IPS-NIHi11 (cell line): Measurements from ENCODE around the gene CRYGC.
A peak's percentile ranks its signal among the peaks of the same experiment; 100 is the strongest.
"Not testable (repeated sequence)": the region's sequence is repeated elsewhere in the genome, so short reads cannot be mapped to it uniquely, and the experiment has no call there.

Experiments
- DNase-seq: peaks from one replicate; pipeline ENCODE4 v3.0.0; 2012; ENCODE audit warnings: mixed read lengths, low spot score

CRYGC gene

GRCh38 chr2:208136716-208137094 is 7.1 kb upstream of the CRYGC start:
- no peak for DNase-seq

GRCh38 chr2:208135794-208136715 is 6.4 kb upstream of the CRYGC start:
- DNase-seq = no peak

GRCh38 chr2:208134928-208135586 is 5.4 kb upstream of the CRYGC start:
- DNase-seq = no peak

GRCh38 chr2:208130712-208131110 is 1.1 kb upstream of the CRYGC start:
- no peak for DNase-seq

- no peak for DNase-seq
These were observed 1.5 kb downstream of the CRYGC start for GRCh38 chr2:208128136-208128535.

- no peak for DNase-seq
These were observed 2.5 kb downstream of the CRYGC start for GRCh38 chr2:208127090-208127489.

GRCh38 chr2:208125251-208125650 is 4.4 kb downstream of the CRYGC start:
- no peak for DNase-seq

GRCh38 chr2:208124013-208124715 is 5.5 kb downstream of the CRYGC start, which contains the start of gene CRYGD:
Gene CRYGD (minus strand): TSS chr2:208124524. CDS start chr2:208124473, 51 bp downstream.
- DNase-seq = not testable (repeated sequence)

GRCh38 chr2:208122248-208122647 is 7.4 kb downstream of the CRYGC start:
- DNase-seq = no peak

GRCh38 chr2:208118918-208119317 is 10.7 kb downstream of the CRYGC start:
- DNase-seq = no peak

- not testable (repeated sequence) for DNase-seq
These were observed 12.2 kb downstream of the CRYGC start for GRCh38 chr2:208117390-208117789.

GRCh38 chr2:208112969-208113368 is 16.7 kb downstream of the CRYGC start:
- DNase-seq = peak; percentile 79

GRCh38 chr2:208112273-208112745 is 17.3 kb downstream of the CRYGC start:
- not testable (repeated sequence) for DNase-seq

GRCh38 chr2:208103616-208104015 is 26.0 kb downstream of the CRYGC start:
- no peak for DNase-seq

GRCh38 chr2:208101716-208102631 is 27.7 kb downstream of the CRYGC start:
- peak; percentile 38 for DNase-seq

GRCh38 chr2:208099682-208100470 is 29.8 kb downstream of the CRYGC start:
- DNase-seq = no peak

GRCh38 chr2:208098701-208099100 is 30.9 kb downstream of the CRYGC start:
- not testable (repeated sequence) for DNase-seq

- DNase-seq = no peak
These were observed 31.4 kb downstream of the CRYGC start for GRCh38 chr2:208098267-208098666.

- DNase-seq = no peak
These were observed 31.8 kb downstream of the CRYGC start for GRCh38 chr2:208097801-208098200.

GRCh38 chr2:208097313-208097712 is 32.3 kb downstream of the CRYGC start:
- no peak for DNase-seq
